Stimulated activated CD4-positive, alpha-beta T cell treated with anti-CD3 and anti-CD28 coated beads, Interleukin-1b, Interleukin-23, amount 100 ng/mL, for 24 hours (primary cell): ENCODE data around the gene RHOBTB3.
A peak's percentile ranks its signal among the peaks of the same experiment; 100 is the strongest.
"Not testable (repeated sequence)": the region's sequence is repeated elsewhere in the genome, so short reads cannot be mapped to it uniquely, and the experiment has no call there.

Source experiments
- DNase-seq, 4 experiments: peaks; one replicate each; pipeline ENCODE4 v3.0.0-alpha.2; 2020; ENCODE audit warnings: low read depth in 4 of 4, low spot score in 1 of 4

The RHOBTB3 gene

GRCh38 chr5:95712347-95712958, 18.7 kb upstream of the RHOBTB3 start:
- DNase-seq: peak in 2 of 4 experiments; percentile 41 to 45

GRCh38 chr5:95713246-95713645, 17.9 kb upstream of the RHOBTB3 start:
- not testable (repeated sequence) for DNase-seq

GRCh38 chr5:95713960-95714710, 17.0 kb upstream of the RHOBTB3 start:
- DNase-seq: no peak

GRCh38 chr5:95715799-95716461, 15.2 kb upstream of the RHOBTB3 start:
- DNase-seq: no peak

GRCh38 chr5:95717439-95717838, 13.7 kb upstream of the RHOBTB3 start:
- DNase-seq: no peak

GRCh38 chr5:95718203-95718602, 12.9 kb upstream of the RHOBTB3 start:
- DNase-seq: no peak

GRCh38 chr5:95718738-95719137, 12.4 kb upstream of the RHOBTB3 start:
- DNase-seq: no peak

GRCh38 chr5:95720094-95720786, 10.9 kb upstream of the RHOBTB3 start:
- no peak for DNase-seq

GRCh38 chr5:95721582-95722295, 9.4 kb upstream of the RHOBTB3 start:
- DNase-seq: no peak

- DNase-seq: no peak
Observed at GRCh38 chr5:95723632-95724369, 7.3 kb upstream of the RHOBTB3 start.

GRCh38 chr5:95725071-95725820, 5.9 kb upstream of the RHOBTB3 start:
- DNase-seq: no peak

- no peak for DNase-seq
Observed at GRCh38 chr5:95725937-95726810, 5.0 kb upstream of the RHOBTB3 start.

- no peak for DNase-seq
Observed at GRCh38 chr5:95726811-95727763, 4.0 kb upstream of the RHOBTB3 start.

- no peak for DNase-seq
Observed at GRCh38 chr5:95727764-95728191, 3.4 kb upstream of the RHOBTB3 start.

GRCh38 chr5:95728494-95729114, 2.5 kb upstream of the RHOBTB3 start:
- DNase-seq: no peak

- DNase-seq: no peak
Observed at GRCh38 chr5:95729115-95730010, 1.8 kb upstream of the RHOBTB3 start.
